EL (cell line): ENCODE measurements around the gene BCORL1.

Experiments used
- DNase-seq: peaks from one replicate; pipeline ENCODE4 v3.0.0-alpha.2; 2016

BCORL1 gene

GRCh38 chrX:130012683-130013082, 30.2 kb downstream of the BCORL1 start:
- DNase-seq = no peak

GRCh38 chrX:130013661-130014060, 31.2 kb downstream of the BCORL1 start:
- DNase-seq = no peak

- no peak for DNase-seq
These were observed 31.9 kb downstream of the BCORL1 start for GRCh38 chrX:130014356-130014755.

GRCh38 chrX:130014770-130015169, 32.3 kb downstream of the BCORL1 start:
- no peak for DNase-seq

- DNase-seq = no peak
These were observed 32.7 kb downstream of the BCORL1 start for GRCh38 chrX:130015181-130015580.

GRCh38 chrX:130018143-130018542, 35.7 kb downstream of the BCORL1 start:
- no peak for DNase-seq

GRCh38 chrX:130020661-130021324, 38.4 kb downstream of the BCORL1 start:
- DNase-seq = no peak

GRCh38 chrX:130024127-130024526, 41.7 kb downstream of the BCORL1 start:
- DNase-seq = peak; percentile 45

GRCh38 chrX:130025256-130025655, 42.8 kb downstream of the BCORL1 start:
- no peak for DNase-seq

GRCh38 chrX:130027569-130027968, 45.1 kb downstream of the BCORL1 start:
- DNase-seq = no peak

GRCh38 chrX:130028196-130028595, 45.8 kb downstream of the BCORL1 start:
- peak; percentile 18 for DNase-seq

GRCh38 chrX:130030826-130031225, 48.4 kb downstream of the BCORL1 start:
- no peak for DNase-seq

GRCh38 chrX:130032552-130032951, 50.1 kb downstream of the BCORL1 start:
- no peak for DNase-seq

GRCh38 chrX:130034178-130034577, 51.7 kb downstream of the BCORL1 start:
- DNase-seq = no peak

GRCh38 chrX:130039847-130040246, 57.4 kb downstream of the BCORL1 start:
- DNase-seq = no peak

GRCh38 chrX:130047416-130047815, 65.0 kb downstream of the BCORL1 start:
- DNase-seq = no peak

GRCh38 chrX:130048686-130049222, 66.3 kb downstream of the BCORL1 start:
- DNase-seq = no peak

- no peak for DNase-seq
These were observed 67.4 kb downstream of the BCORL1 start for GRCh38 chrX:130049821-130050220.

- DNase-seq = no peak
These were observed 68.9 kb downstream of the BCORL1 start for GRCh38 chrX:130051176-130051845.

- DNase-seq = no peak
These were observed 70.8 kb downstream of the BCORL1 start for GRCh38 chrX:130053236-130053635.

GRCh38 chrX:130055103-130055502, 72.7 kb downstream of the BCORL1 start:
- DNase-seq = peak; percentile 57

- no peak for DNase-seq
These were observed 73.5 kb downstream of the BCORL1 start for GRCh38 chrX:130055899-130056298.

- DNase-seq = no peak
These were observed 74.8 kb downstream of the BCORL1 start for GRCh38 chrX:130057209-130057608.

GRCh38 chrX:130058652-130059051, 76.2 kb downstream of the BCORL1 start:
- no peak for DNase-seq
